ENCODE data around the gene GPN2.

The GPN2 gene

DNA sequence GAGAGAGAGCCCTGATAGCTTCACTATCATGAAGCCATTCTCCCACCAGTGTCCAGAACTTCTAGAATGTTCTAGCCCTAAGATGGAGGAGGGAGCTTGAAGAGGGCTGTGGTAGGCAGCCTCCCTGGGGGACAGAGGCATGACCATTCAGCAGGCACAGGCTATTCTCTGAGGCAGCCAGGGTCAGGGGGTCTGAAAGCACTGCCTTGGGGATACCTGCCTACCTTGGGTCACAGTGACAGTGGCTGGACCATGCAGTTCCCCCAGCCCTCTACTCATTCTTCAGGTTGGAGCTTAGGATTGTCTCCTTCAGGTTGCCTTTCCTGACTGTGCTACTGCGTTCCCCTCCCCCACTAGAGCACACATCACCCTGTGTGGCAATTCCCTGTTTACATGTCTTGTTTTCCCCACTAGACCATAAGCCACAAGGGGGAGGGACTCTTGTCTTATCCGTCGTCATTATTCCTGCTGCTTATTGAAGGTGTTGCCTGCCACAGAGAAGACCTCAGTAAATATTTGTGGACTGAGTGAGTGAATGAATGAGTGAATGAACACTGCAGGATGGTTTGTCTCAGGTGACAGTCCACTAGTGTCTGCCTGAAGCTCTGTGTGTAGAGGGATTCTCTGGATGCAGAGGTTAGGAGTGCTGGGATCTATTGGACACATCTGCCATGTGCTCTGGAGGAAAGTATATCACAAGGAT is 58.4 kb downstream of the GPN2 start:
- peak; percentile 22 to 56 for DNase-seq

DNA sequence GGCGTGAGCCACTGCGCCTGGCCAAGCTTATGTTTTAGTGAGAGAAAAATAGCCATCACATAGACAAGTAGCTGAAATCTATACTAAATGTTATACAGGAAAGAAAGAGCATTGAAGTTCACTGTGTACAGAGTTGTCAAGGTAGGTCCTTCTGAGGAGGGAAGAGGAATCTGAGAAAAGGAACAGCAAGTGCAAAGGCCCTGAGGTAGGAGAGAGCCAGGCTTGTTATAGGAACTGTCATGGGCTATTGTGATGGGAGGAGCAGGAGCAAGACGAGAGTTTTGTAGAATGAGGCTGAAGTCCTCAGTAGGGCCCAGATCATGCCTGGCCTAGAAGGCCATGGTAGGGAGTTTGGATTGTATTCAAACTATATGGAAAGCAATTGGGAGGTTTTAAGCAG is 59.0 kb downstream of the GPN2 start:
- DNase-seq = no peak

DNA sequence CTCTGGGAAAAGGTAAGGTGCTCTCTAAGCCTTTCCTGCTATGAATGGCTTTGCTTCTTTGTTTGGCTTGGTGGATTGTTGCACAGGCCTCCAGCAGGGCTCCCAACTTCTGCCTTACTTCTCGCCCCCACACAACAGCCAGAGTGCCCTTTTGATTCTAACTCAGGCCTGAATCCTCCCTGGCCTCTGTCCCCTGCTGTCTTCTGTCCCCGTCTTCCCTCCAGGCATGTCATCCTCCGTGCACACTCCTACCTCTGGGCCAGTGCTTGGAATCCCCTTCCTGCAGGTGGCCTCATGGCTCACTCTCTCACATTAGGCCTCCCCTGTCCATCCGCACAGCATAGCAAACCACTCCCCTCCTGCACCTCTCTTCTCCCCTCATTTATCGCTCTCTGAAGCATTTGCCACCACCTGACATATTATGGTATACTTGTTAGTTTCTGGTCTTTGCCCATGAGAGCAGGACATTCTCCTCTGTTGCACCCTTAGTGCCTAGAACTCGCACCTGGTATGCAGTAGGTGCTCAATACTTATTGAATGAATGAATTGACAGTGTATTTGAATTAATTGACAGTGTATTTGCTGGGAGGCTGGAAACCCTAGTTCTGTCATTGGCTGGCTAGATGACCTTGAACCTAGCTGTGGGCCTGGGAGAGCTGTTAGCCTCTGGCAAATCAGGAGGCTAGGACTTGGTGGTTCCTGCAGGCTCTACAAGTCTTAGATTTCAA is 60.7 kb downstream of the GPN2 start:
- no peak for DNase-seq

DNA sequence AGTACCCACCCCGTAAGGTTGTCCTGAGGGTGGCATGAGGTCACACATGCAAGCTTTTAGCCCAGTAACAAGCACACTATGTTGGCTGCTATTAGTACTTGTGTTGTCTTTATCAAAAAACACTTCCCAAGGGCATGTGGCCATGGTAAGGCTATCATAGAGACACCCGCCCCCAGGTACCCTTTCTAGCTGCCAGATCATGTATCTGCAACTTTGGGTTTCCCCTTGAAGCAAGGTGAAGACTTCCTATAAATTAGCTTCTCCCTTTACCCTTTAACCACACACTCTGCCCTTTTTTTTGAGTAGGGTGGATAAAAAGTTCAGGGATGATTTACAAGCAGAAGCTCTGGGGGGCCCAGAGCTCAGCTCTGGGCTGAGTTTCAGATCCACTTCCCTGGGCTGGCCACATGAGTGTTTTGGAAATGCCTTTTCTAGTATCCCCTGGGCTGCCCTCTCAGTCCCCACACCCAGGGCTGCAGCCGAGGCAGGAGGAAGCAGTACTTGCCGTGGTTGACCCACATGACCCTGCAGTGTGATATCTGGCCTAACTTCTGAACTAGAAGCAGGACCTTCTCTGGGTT is 61.6 kb downstream of the GPN2 start:
- DNase-seq = peak; percentile 73 to 78

- no peak for DNase-seq
Measured at GRCh38 chr1:26827663-26828062, 62.4 kb downstream of the GPN2 start.

DNA sequence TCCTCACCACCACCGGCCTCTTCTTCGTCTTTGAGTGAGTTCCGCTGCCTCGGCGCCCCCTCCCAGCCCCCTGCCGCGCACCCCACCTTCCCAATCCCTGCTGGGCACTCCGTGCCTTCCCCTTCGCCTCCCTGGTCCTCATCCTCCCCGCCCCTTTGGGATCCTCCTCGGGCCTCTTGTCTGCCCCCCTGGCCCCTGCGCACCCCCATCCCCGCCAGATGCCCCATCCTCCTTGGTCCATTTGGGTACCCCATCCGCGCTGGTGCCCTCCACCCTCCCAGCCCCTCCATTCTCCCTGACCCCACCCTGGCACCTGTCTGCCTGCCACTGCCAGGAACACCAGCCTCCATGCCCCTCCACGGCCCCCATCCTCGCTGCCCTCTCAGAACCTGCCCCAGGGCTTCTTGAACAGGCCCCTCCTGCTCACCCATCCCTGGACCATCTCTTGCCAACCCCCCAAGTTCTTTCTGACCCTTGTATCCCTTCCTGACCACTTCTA is 62.9 kb downstream of the GPN2 start:
- DNase-seq = no peak

DNA sequence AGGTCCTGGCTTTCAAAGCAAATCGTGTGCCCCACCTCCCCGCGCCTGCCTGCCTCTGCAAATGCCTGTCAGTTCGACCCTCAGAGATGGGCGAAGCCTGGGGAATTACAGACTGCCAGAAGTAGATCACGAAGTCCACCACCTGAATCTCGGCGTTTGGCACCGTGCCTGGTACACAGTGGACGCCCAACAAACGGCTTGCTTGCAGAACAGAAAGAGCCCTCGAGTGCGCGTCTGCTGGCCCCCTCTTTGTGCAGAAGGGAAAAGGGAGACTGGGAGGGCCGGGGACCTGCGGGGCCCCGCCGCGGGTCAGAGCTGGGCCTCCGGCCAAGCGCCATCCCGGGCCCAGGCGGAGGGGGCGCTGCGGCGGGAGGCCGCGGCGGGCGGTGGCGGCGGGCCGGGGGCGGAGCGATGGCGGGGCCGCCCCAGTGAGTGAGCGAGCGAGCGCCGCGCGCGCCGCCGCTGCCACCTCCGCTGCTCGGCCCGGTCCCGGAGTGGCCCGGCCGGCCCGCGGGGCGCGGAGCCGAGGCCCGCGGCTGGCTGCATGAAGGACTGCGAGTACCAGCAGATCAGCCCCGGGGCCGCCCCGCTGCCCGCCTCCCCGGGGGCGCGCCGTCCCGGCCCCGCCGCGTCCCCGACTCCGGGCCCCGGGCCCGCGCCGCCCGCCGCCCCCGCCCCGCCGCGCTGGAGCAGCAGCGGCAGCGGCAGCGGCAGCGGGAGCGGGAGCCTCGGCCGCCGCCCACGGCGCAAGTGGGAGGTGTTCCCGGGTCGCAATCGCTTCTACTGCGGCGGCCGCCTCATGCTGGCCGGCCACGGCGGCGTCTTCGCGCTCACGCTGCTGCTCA is 63.6 kb downstream of the GPN2 start, which contains the start of gene ZDHHC18:
TSS of gene ZDHHC18 (plus strand) at position 428 of the 845 bp plus-strand sequence. CDS start at position 545, 117 bp downstream.
- DNase-seq = peak; percentile 42 to 76

All from inflammatory macrophage treated with lipopolysaccharide for 1 hour (primary cell).